ENCODE results near the gene TRIML2.

Gene TRIML2, protein sequence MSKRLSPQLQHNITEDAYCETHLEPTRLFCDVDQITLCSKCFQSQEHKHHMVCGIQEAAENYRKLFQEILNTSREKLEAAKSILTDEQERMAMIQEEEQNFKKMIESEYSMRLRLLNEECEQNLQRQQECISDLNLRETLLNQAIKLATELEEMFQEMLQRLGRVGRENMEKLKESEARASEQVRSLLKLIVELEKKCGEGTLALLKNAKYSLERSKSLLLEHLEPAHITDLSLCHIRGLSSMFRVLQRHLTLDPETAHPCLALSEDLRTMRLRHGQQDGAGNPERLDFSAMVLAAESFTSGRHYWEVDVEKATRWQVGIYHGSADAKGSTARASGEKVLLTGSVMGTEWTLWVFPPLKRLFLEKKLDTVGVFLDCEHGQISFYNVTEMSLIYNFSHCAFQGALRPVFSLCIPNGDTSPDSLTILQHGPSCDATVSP

DNA sequence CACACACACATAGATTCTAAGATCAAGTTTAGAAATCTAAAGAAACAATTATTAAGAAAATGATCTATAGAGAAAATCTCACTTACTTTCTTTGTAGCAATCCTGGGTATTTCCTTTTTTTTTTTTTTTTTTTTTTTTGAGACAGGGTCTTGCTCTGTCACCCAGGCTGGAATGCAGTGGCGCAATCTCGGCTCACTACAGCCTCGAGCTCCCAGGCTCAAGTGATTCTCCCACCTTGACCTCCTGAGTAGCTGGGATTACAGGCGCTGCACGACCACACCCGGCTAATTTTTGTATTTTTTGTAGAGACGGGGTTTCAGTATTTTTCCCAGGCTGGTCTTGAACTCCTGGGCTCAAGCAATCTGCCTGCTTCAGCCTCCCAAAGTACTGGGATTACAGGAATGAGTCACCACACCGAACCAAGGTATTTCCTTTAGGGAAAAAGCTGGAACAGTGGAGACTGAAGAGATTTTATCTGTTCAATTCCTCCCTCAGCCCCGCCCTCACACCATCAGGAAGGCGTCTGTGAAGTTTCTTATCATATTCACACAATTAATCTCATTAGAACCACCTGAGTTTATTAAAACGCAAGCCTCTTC lies at the start of gene TRIML2:
Gene TRIML2, minus strand, starts transcription at position 447 of the 599 bp plus-strand sequence. CDS start 4,235 bp downstream, outside the sequence.
- TF ChIP-seq, protein P1, sequence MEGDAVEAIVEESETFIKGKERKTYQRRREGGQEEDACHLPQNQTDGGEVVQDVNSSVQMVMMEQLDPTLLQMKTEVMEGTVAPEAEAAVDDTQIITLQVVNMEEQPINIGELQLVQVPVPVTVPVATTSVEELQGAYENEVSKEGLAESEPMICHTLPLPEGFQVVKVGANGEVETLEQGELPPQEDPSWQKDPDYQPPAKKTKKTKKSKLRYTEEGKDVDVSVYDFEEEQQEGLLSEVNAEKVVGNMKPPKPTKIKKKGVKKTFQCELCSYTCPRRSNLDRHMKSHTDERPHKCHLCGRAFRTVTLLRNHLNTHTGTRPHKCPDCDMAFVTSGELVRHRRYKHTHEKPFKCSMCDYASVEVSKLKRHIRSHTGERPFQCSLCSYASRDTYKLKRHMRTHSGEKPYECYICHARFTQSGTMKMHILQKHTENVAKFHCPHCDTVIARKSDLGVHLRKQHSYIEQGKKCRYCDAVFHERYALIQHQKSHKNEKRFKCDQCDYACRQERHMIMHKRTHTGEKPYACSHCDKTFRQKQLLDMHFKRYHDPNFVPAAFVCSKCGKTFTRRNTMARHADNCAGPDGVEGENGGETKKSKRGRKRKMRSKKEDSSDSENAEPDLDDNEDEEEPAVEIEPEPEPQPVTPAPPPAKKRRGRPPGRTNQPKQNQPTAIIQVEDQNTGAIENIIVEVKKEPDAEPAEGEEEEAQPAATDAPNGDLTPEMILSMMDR (IDR thresholded peaks at IDR 0.05; ENCODE audit: low read length), result no peak
- no peak for TF ChIP-seq EZH2 (IDR thresholded peaks at IDR 0.05; ENCODE audit: borderline replicate concordance, low read length)
- H3K4me1 ChIP-seq (ENCODE audit: insufficient read depth, low read length, severe bottlenecking), result no peaks in the 10 kb centered on the region
- no peaks in the 10 kb centered on the region for H3K27me3 ChIP-seq (ENCODE audit: insufficient read depth, low read length)
- H4K20me1 ChIP-seq (ENCODE audit: insufficient read depth, low read length), result no peaks in the 10 kb centered on the region
- no peak within 1 kb of the TSS for H3K27ac ChIP-seq (ENCODE audit: low read depth, low read length, poor library complexity, severe bottlenecking)
- no peaks in the 10 kb centered on the region for H3K79me2 ChIP-seq (ENCODE audit: insufficient read depth, low read length)
- no peaks in the 10 kb centered on the region for H3F3A ChIP-seq (ENCODE audit: insufficient read depth, low read length)
- H3K36me3 ChIP-seq (ENCODE audit: insufficient read depth, low read length), result no peaks in the 10 kb centered on the region
- H3K4me2 ChIP-seq (ENCODE audit: low read length), result no peak within 1 kb of the TSS
- no peak within 1 kb of the TSS for H2AFZ ChIP-seq (ENCODE audit: low read length)
- H3K4me3 ChIP-seq (ENCODE audit: low read depth, low read length, poor library complexity, severe bottlenecking), result no peak within 1 kb of the TSS
- no peaks in the 10 kb centered on the region for H3K9me3 ChIP-seq (ENCODE audit: low read length)
- no peaks in the 10 kb centered on the region for H3K9me2 ChIP-seq (ENCODE audit: low read depth, low read length)
- H3K9ac ChIP-seq (ENCODE audit: low read length), result no peak within 1 kb of the TSS

DNA sequence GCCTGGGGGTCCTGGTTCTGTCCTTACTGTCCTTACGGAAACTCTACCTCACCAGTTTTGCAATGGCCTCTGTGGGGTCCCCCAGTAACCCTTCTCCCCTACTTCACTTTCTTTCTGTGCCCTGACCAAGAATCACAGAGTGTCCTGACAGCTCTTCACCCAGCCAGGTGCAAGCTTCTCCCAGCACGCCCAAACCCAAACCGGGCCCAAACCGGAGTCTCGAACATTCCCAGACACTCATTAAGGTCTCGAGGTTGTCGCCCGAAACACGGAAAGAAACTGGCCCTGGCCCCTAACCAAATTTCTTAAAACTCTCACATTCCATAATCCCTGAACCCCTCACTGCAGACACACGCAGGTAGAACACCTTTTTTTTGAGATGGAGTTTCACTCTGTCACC lies 48.9 kb upstream of the TRIML2 start:
- H3K36me3 ChIP-seq (ENCODE audit: insufficient read depth, low read length), result no peaks in the 10 kb centered on the region
- no peak for TF ChIP-seq EZH2 (IDR thresholded peaks at IDR 0.05; ENCODE audit: borderline replicate concordance, low read length)
- TF ChIP-seq, protein P1 (IDR thresholded peaks at IDR 0.05; ENCODE audit: low read length), result no peak
- no peaks in the 10 kb centered on the region for H3K9me2 ChIP-seq (ENCODE audit: low read depth, low read length)
- no peaks in the 10 kb centered on the region for H3F3A ChIP-seq (ENCODE audit: insufficient read depth, low read length)
- no peaks in the 10 kb centered on the region for H3K27me3 ChIP-seq (ENCODE audit: insufficient read depth, low read length)
- H2AFZ ChIP-seq (ENCODE audit: low read length), result no peak overlapping the region
- H4K20me1 ChIP-seq (ENCODE audit: insufficient read depth, low read length), result no peaks in the 10 kb centered on the region
- no peak overlapping the region for H3K9ac ChIP-seq (ENCODE audit: low read length)
- no peak overlapping the region for H3K4me3 ChIP-seq (ENCODE audit: low read depth, low read length, poor library complexity, severe bottlenecking)
- H3K9me3 ChIP-seq (ENCODE audit: low read length), result no peaks in the 10 kb centered on the region
- no peak overlapping the region for H3K27ac ChIP-seq (ENCODE audit: low read depth, low read length, poor library complexity, severe bottlenecking)
- H3K79me2 ChIP-seq (ENCODE audit: insufficient read depth, low read length), result no peaks in the 10 kb centered on the region
- H3K4me1 ChIP-seq (ENCODE audit: insufficient read depth, low read length, severe bottlenecking), result no peaks in the 10 kb centered on the region
- H3K4me2 ChIP-seq (ENCODE audit: low read length), result no peak overlapping the region

DNA sequence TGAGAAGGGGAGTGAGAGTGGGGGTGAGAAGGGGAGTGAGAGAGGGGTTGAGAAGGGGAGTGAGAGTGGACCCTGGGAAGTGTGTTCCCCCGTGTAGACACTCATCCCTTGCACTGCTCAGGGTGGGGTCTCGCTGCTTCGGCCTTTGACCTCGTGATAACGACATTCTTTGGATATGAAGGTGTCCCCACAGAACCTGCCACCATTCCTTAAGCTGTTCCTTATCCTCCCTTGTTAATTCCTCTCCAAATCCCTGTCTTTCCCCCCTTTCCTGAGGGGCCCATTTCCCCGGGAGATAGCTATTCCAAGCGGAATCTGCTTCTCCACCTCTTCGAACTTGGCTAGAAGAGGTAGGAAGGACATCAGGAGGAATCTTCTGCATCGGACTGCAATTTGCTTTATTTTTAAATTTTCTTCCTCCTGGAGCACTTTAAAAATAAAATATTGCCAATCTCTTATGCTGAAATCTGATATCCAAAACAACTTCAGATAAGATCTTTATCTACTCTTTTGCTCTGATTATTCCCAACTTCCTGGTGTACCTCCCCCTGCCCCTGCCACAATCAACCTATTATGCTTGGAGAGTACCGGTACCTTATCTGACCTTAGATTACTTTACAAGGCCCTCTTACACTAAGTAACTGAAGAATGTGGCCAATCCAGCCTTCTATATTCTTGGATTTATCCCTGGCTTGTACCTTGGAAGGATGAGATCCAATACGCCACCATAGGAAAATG lies 45.4 kb upstream of the TRIML2 start:
- no peaks in the 10 kb centered on the region for H3K79me2 ChIP-seq (ENCODE audit: insufficient read depth, low read length)
- no peaks in the 10 kb centered on the region for H3K9me2 ChIP-seq (ENCODE audit: low read depth, low read length)
- H3K36me3 ChIP-seq (ENCODE audit: insufficient read depth, low read length), result no peaks in the 10 kb centered on the region
- H3K4me1 ChIP-seq (ENCODE audit: insufficient read depth, low read length, severe bottlenecking), result no peaks in the 10 kb centered on the region
- no peak overlapping the region for H3K4me3 ChIP-seq (ENCODE audit: low read depth, low read length, poor library complexity, severe bottlenecking)
- H4K20me1 ChIP-seq (ENCODE audit: insufficient read depth, low read length), result no peaks in the 10 kb centered on the region
- H3K9ac ChIP-seq (ENCODE audit: low read length), result no peak overlapping the region
- no peaks in the 10 kb centered on the region for H3K27me3 ChIP-seq (ENCODE audit: insufficient read depth, low read length)
- H3K9me3 ChIP-seq (ENCODE audit: low read length), result no peaks in the 10 kb centered on the region
- H2AFZ ChIP-seq (ENCODE audit: low read length), result no peak overlapping the region
- H3F3A ChIP-seq (ENCODE audit: insufficient read depth, low read length), result no peaks in the 10 kb centered on the region
- no peak for TF ChIP-seq EZH2 (IDR thresholded peaks at IDR 0.05; ENCODE audit: borderline replicate concordance, low read length)
- TF ChIP-seq, protein P1 (IDR thresholded peaks at IDR 0.05; ENCODE audit: low read length), result no peak
- no peak overlapping the region for H3K27ac ChIP-seq (ENCODE audit: low read depth, low read length, poor library complexity, severe bottlenecking)
- H3K4me2 ChIP-seq (ENCODE audit: low read length), result no peak overlapping the region

All from OCI-LY1 (cell line).